Measurements from ENCODE around the gene RCL1.

The RCL1 gene

GRCh38 chr9:4849369-4849768 is 56.6 kb downstream of the RCL1 start:
- no peak for DNase-seq

DNA sequence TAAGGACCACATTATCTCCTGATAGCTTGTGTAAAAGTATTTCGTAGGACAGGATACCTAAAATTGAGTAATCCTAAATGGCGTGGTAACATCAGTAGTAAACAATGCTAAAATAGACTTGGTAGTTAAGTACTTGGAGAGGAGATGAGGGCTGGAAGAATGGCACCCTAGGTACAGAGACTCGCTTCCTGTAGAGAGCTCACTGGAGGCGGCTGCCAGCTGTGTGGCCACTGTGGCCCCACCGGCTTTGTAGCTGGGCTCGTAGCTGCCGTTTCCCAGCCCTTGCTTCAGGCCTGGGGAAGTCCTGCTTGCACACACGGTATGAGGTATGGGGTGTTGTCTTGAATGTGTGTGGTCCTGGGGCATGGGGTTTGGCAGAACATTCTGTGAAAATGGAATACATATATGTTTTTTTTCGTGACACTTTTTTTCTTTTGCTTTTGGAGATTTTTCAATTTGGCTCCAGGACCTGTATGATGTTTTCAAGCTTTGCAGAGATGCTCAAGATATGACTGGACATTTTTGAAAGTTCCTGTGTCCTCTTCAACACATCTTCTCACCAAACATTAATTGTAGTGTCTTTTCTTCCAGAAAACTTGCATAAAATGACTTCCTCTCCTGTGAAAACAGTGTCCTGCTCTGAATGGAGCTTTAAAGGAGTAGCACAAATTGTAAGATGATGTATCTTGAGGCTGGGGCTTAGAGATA is 58.0 kb downstream of the RCL1 start:
- no peak for DNase-seq

- DNase-seq = no peak
These were observed 59.7 kb downstream of the RCL1 start for GRCh38 chr9:4852419-4852818.

DNA sequence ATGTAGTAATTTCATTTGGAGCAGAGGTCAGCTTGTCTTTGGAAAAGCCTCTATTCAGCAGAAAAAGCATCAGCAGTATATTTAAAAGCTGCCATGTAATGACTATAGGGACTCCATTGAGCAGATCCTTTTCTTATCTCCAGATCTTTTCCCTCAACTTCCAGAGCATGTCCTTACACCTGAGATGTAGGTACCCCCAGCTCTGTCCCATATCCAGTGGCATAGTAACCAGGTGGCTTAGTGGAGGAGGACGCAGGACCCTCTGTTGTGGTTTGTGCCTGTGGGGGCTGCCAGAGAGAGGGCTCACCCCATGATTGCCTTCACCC is 61.5 kb downstream of the RCL1 start:
- DNase-seq = no peak

GRCh38 chr9:4855841-4856240 is 63.1 kb downstream of the RCL1 start:
- no peak for DNase-seq

- no peak for DNase-seq
These were observed 64.5 kb downstream of the RCL1 start for GRCh38 chr9:4857163-4857810.

DNA sequence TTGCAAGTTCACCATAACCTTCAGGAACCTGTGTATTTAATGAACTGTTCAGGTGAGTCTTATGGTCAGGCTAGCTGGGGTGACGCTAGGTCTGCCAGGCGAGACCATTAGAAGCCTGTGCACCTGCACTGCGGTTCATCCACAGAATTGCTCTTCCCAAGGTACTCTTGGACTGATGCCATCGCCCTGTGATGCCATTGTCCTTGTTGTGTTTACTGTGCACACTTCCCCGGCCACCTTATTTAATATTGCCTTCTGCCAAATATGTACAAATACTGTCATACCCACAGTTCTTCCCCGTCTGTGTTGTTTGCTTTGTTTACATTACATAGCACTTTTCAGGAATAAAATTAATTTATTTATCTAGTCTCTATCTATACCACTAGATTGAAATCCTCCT is 66.3 kb downstream of the RCL1 start:
- DNase-seq = no peak

DNA sequence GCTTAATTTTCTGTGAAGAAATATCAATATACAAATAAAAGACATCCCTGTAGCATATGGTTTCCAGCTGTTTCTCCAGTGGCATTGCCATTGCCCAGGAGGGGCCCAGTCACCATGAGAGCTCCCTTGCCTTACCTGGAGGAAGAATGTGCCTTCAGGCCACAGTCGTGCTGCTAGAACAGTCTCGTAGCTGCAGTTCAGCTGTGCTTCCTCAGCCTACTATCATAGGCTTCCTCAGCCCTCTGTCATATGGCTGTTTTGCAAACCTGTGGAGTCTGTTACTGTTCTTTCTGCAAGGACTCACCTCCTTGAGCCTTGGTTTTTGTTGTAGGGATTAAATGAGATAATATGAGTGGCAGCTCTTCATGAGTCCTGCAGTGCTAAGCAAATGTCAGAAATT is 67.6 kb downstream of the RCL1 start:
- DNase-seq = no peak

DNA sequence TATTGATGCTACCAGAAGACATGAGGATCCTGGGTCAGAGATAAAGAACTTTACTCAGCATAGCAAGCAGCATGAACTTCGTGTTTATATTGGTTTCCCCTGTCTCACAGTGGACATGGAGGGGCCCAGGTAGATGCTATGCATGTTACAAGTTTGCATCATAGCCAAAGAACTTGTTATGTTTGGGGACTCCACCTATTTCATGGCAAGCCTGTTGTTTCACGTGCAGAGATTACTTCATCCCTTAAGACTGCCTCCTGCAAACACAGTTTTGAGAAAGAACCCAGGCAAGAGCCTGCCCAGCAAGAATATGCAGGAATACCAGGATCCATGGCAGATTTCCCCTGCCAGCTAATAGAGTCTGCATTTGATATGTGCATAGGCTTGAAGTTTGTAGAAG is 68.4 kb downstream of the RCL1 start:
- no peak for DNase-seq

DNA sequence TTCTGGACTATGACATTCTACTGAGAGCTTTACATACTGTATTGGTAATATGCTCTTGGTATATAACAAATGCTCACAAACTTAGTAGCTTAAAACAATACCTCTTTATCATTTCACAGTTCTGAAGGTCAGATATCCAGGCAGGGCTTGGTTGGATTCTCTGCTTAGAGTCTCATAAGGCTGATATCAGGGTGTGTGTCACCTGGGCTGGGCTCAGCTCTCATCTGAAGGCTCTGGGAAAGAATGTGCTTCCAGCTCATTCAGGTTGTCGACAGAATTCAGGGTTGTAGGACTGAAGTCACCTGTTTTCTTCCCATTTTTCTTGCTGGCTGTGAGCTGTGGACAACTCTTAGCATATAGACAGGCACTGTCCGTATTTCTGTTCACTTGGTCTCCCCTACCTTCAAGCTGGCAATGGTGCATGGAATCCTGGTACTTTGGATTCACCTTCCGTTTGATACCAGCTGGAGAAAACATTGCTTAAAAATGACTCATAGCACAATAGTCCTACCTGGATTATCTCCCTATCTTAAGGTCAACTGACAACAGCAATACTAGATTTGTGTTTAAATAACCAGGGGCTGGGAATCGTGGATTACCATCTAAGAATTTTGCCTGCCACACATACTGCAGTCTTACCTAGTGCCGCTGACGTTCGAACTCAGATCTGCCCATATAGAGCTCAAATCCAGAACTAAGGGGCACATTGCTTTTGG is 69.2 kb downstream of the RCL1 start:
- no peak for DNase-seq

- no peak for DNase-seq
These were observed 69.9 kb downstream of the RCL1 start for GRCh38 chr9:4862506-4863250.

DNA sequence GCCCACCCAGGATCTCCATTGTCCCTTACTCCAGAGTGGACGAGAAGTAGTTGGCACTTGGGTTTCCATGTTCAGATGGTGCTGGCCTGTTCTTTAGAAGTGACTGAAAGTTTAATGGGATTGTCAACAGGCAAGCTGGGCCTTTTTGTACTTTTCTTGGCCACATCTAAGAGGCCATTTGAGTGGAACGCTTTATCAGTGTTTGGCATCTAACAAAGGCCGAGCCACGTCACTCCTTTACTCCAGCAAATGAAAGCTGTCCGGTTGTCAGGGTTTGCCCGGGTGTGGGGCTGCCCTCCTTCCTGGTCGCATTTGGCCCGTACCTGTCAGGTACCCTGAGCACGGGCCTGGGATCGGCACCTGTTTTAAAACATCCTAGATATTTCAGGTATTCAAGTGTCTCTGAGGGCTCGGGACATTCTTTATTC is 71.5 kb downstream of the RCL1 start:
- no peak for DNase-seq

DNA sequence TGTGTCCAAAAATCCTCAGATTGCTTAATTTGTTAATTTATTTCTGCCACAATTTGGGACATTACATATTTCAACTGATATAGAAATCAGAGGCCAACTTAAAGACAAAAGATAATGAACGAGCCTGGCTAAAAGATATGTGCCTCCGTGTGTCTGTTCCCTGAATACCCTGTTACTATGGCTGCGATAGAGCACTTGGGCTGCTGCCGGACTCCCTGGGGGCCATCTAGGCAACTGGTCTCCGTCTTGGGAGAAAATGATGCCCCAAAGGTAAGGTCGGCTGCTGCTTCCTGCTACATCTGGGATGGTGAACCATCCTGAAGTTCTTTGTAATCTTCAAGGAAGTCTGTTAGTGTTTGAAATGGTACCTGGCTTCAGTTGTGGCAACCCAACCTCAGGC is 72.0 kb downstream of the RCL1 start:
- no peak for DNase-seq

DNA sequence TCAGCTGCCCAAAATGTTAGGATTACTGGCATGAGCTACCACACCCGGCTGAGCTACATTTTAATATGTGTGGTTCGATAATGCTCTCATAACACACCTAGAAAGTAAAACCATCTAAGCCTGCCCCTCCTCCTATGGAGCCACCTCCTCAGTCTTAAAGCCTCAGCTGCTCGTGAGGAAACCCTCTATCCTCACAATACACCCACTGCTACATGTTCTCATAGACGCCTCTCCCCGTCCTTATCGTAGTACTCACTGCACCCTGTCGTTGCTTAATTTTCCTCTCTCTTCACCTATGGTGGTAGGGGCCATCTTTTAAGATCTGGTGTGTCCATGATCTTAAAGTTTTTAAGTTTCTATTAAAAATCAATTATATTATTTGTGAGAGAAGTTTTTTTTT is 72.9 kb downstream of the RCL1 start:
- no peak for DNase-seq

DNA sequence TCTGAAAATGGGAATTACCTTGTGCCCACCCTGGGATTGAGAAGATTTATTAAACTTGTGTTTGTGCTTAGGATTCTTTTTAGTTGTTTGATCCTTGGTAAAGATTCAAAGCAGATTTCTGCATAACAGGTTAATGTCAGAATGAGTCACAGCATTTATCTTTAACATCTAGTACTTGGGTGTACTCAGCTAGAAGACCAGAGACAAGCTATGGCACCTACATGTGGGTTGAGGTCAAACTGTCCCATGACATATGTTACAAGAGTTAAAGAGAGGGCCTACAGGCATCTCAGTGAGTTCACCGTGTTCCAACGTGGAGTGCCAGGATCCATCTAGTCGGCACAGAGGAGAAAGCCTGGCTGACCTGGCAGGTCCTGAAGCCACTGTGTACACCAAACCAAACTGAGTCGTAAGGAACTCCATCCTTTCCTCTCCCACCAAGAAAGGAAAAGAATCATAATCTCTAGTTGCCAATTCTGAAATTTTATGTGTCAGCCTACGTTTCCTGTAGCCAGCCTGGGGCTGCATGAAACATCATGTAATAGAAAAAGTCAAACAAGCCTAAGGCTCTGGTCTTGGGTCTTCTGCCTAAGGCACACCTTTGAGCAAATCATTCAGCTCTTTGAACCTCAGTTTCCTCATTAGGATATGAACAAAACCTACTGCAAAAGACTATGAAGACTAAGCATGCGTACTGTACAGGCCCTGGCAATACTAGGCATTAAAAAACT is 73.7 kb downstream of the RCL1 start:
- no peak for DNase-seq

DNA sequence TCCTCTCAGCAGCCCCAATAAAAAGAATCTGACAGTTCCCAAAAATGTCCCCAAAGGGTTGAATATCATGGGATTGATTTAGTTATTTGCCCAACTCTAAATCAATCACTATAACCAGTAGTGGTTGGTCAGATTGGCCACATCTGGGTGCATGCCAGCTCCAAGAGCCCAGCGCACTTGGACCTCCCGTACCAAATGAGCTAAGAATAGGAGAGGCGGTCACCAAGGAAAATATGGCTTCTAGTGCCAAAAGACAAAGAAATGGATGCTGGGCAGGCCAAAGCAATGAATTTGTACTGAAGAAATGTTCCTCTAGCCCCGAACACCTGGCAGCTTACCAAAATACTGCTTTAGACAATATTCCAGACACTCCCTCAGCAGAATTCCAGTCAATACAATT is 80.3 kb downstream of the RCL1 start:
- DNase-seq = no peak

GRCh38 chr9:4875559-4875958 is 82.8 kb downstream of the RCL1 start:
- DNase-seq = no peak

GRCh38 chr9:4879115-4879558 is 86.4 kb downstream of the RCL1 start:
- no peak for DNase-seq

DNA sequence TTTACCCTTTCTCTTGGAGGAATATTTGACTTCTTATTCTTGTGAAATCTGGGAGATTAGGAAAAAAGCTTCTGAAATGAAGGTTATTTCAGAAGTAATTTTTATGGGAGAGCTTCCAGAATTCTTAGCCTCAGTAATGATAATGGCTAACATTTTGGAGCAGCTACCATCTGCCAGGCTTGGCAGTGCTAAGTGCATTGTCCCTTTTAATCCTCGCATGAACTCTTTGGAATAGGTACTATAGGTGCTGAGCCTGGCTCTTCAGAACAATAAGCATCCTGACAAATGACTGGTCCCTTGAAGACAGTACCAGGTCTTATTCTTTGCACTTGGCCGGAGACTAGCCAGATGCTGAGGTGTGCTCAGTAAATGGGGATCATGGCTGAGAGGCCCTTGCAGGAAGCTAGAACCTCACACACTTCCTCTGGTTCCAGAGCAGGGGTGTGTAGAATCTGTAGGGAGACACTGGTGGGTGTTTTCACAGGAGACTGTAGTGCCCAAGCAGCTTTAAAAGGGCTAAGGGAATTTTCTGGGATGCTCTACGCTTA is 90.7 kb downstream of the RCL1 start:
- DNase-seq = no peak

- DNase-seq = no peak
These were observed 94.0 kb downstream of the RCL1 start for GRCh38 chr9:4886698-4887097.

DNA sequence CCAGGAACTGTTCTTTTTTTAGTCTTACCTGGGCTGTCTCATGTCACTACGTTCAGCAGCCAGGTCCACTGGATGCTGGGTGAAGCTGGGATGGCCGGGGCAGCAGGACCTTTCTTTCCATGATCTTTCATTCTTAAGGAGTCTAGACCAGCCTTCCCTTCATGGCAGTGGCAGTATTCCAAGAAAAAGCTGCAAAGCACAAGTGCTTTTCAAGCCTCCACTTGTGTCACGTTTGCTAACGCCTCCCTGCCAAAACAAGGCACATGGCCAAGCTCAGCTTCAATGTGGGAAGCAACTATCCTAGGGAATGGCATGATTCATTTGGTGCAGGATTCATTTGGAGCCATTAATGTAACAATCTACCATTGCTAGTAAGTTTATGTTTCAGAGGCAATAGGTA is 94.8 kb downstream of the RCL1 start:
- DNase-seq = no peak

GRCh38 chr9:4890242-4890641 is 97.5 kb downstream of the RCL1 start:
- no peak for DNase-seq

DNA sequence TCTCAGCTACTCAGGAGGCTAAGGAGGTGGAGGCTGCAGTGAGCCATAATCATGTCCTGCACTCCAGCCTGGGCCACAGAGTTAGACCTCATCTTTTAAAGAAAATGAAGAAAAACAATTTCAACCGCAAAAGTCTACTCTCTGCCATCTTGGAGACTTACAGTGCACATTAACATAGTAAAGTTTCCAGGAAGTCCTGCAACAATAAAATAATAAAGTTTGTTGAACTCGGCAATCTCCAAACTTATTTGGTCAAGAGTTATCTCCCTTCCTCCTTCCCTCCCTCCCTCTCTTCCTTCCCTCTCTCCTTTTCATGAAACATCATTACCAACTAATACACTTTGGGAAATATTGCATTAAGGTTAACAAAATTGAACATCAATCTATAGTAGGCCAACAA is 98.2 kb downstream of the RCL1 start:
- no peak for DNase-seq
